NCI-H1417 (cell line): ENCODE results near the gene ZNRF3.
"Not testable (repeated sequence)": the region's sequence is repeated elsewhere in the genome, so short reads cannot be mapped to it uniquely, and the experiment has no call there.

ENCODE experiments used
- DNase-seq, 3 experiments: peaks; one replicate each; lab custom pipeline; 2025; lab: John Stamatoyannopoulos, UW

The ZNRF3 gene

GRCh38 chr22:29065468-29066190 lies 182.3 kb downstream of the ZNRF3 start:
- no peak for DNase-seq

DNA sequence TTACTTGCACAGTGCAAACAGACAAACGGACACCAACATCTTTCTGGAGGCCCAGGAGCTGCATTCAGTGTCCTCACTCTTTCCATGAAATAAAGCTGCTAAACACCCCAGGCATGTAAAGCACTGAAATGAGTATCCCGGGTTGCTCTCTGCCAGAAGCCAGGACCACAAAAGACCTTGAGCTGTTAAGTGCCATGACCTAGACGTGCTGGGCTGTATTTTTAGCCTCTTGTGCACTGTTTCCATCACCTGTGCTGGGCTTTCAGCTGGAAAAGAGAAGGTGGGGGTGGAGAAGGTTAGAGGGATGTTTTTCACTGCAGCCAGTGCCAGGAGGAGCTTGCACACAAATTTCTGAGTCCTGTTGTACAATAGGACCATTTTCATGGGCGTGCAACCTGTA lies 186.1 kb downstream of the ZNRF3 start:
- DNase-seq = no peak

GRCh38 chr22:29070490-29070889 lies 187.1 kb downstream of the ZNRF3 start:
- no peak for DNase-seq

GRCh38 chr22:29071261-29072045 lies 188.1 kb downstream of the ZNRF3 start:
- peak in 2 of 3 experiments; percentile 40 to 41 for DNase-seq

DNA sequence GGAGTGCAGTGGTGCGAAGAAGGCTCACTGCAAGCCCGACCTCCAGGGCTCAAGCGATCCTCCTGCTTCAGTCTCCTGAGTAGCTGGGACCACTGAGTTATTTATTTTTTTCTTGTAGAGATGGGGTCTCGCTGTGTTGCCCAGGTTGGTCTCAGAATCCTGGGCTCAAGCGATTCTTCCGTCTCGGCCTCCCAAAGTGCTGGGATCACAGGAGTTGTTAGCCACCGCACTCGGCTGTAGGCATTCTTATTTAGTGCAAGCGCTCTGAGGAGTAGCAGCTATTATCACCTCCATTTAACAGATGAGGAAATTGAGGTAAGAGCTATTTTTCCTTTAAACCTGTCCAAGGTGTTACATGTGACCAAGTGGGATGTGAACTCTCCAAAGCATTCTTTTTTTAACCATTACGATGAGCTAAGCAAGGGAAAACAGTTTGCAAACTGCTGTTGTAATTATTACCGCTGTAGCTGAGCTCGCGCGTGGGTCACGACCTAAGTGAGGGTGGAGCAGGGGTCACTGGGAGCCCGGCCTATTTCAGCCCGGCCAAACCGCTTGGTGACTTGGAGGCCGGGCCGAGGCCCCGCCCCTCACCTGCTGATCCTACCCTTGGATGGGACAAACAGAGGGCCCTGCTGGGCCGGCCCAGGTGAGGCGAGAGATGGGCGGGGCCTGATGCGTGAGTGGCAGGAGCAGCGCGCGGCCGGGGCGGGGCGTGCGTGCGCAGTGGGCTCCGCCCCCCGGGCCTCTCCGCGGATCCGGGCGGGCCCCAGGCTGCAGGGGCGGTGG lies 189.0 kb downstream of the ZNRF3 start:
- DNase-seq = peak; percentile 57 to 82 (median 66)

GRCh38 chr22:29072979-29073617 lies 189.7 kb downstream of the ZNRF3 start, which contains the start of gene KREMEN1:
Gene KREMEN1 (plus strand): TSS chr22:29073035. CDS start chr22:29073131, 96 bp downstream.
- no peak for DNase-seq

DNA sequence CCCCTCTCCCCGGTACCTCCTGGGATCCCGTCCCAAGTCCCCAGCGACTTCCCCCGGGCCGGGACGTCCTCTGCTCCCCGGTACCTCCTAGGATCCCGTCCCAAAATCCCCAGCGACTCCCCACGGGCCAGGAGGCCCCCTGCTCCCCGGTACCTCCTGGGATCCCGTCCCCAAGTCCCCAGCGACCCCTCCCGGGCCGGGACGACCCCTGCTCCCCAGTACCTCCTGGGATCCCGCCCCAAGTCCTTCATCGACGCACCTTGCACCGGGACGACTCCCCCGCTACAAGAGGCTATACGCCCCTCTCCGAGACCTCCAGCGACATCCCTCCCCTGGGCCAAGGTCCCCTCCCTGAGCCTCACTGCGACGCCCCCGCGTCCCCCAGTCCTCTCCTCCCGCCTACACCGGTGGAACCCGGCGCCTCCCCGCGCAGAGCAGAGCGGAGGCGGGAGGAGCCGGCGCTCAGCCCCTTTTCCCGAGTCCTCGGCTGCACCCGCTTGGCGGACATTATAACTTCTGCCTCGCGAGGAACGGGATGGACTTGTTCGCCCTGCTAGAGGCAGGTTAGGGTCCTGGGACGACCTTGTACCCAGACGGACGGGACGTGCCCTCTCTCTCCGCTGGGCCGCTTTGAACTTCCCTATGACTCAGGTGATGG lies 190.4 kb downstream of the ZNRF3 start:
- no peak for DNase-seq

- DNase-seq = no peak
These were observed 191.0 kb downstream of the ZNRF3 start for GRCh38 chr22:29074276-29074772.

- DNase-seq = no peak
These were observed 194.9 kb downstream of the ZNRF3 start for GRCh38 chr22:29078036-29078868.

DNA sequence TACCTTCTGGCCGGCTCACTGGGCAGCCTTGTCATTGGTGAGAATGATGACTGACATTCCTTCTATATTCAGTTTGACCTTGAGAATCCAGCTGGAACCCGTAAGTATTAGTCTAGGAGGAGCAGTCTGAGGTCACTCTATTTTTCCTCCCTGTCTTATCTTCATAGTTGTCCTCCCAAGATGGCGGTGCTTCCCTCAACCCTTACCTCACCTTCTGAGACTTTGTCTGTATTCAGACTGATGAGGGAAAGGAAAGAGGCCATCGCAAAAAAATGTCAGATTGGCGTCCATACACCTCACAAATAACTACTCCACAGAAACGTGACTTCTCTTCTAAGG lies 195.5 kb downstream of the ZNRF3 start:
- no peak for DNase-seq

GRCh38 chr22:29079218-29079901 lies 196.0 kb downstream of the ZNRF3 start:
- DNase-seq = peak; percentile 61 to 89 (median 83)

DNA sequence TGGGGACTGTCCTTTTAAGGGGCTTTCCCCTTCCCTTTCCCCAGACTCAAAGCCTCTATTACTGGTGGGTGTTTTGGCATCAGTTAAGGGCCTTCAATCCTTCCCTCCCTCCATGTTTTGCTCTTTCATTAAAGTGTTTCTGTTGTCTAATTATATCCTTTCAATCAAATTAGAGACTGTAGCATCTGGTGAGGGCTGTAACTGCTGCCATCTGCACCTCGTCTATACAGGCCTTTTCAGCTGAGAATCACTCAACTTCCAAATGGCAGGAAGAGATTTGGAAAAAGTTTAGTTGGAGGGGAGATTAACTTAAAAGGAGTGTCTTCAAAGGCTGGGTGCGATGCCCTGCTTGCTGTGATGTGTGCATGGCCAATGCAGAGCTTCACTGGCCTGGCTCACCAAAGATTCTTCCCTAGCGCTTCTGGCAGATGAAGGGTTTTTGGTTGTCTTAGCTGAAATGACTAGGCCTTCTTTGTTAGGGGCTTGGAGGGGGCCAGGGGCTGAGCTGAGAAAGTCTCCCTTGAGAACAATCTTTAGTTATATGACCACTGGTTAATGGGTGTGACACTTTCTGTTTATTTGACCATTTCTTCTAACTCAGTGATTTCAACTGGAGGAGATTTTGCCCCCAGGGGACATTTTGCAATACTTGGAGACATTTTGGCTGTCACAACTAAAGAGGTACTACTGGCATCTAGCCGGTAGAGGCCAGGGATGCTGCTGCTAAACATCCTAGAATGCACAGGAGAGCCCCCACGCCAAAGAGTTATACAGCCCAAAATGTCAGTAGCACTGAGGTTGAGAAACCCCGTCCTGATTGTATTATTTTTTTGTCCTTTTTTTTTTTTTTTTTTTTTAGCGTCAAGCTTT lies 197.0 kb downstream of the ZNRF3 start:
- peak in 1 of 3 experiments; percentile 62 for DNase-seq

DNA sequence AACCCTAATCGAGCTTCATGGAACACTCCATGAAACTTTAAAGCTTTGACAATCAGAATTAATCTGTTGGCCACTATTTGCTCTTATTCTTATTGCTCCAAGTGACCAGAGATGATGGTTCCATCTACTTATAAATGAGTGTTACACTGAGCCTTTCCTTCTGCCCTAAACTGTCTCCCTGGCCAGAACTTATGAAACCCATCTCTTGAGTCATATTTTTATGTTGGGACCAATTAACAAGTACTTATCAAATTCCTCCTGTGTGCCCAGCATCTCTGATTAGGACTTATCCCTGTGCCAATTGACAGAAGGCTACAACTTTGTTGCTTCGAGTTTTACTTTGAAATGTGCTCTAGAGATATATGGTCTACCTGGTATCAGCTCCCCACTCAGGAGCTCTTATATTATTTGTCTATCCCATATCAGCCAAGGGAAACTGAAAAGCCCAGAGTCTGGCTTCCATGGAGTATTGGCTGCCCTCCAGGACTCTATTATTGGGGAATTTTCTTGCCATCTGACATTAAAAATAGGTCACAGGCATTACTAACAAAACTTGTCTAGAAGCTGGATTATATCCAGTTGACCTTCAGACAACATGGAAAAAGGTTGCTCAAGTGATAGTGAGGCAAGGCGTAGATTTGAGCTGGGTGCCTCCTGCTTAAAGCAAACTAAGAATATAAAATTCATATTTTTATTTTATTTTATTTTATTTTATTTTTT lies 198.3 kb downstream of the ZNRF3 start:
- DNase-seq = no peak

DNA sequence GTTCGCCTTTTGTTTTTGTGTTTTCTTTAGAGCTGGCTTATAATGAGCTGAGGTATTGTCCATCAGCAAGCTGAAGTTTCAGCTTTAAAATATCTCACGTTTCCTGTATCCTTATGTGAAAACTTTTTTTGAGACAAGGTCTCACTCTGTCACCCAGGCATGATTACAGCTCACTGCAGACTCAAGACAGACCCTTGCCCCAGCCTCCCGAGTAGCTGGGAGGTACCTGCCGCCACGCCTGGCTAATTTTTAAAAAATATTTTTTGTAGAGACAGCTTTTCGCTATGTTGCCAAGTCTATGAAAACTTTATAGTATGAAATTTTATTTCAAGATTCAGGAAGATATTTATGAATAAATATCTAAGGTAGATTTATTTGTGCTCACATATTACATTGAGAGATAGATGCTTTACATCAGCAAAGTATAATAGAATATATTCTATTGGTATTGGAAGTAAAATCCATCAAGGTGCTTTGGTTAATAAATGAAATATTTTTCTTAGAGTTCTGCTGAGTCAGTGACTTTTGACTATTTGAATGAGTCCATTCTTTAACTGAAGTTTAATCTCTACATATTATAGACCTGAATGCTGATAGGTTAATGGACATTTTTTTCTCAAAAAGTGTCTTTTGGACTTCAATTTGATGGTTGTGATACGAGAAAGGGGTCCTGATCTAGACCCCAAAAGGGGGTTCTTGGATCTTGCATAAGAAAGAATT lies 199.6 kb downstream of the ZNRF3 start:
- DNase-seq = no peak

GRCh38 chr22:29083576-29083932 lies 200.2 kb downstream of the ZNRF3 start:
- DNase-seq = not testable (repeated sequence)

GRCh38 chr22:29083933-29084591 lies 200.7 kb downstream of the ZNRF3 start:
- DNase-seq = no peak

DNA sequence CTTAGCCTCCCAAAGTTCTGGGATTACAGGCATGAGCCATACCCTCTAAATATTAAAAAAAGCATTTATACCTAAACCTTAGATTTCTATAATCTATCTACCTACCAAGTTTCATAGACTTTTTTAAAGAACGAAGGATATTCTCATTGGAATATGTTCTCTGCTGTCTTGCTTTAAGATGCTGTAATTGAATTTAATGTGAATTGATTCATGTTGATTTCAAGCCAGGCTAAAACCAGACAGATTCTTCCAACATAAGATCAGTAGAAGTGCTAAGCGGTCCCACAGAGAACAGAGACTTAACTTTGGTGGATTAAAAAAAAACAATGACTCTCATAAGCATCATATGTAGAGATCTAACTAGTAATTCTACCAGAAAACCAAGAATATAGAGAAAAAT lies 203.6 kb downstream of the ZNRF3 start:
- no peak for DNase-seq
